GM19238 (cell line): ENCODE measurements around the gene BMP6.
"Not testable (repeated sequence)": the region's sequence is repeated elsewhere in the genome, so short reads cannot be mapped to it uniquely, and the experiment has no call there.

Source experiments
- DNase-seq: peaks from one replicate; pipeline ENCODE4 v3.0.0; 2011; ENCODE audit warnings: low spot score; ENCODE audit not compliant: insufficient read length

The BMP6 gene

GRCh38 chr6:7787137-7787608, 61.3 kb downstream of the BMP6 start:
- no peak for DNase-seq

- no peak for DNase-seq
Observed at GRCh38 chr6:7787731-7788130, 61.8 kb downstream of the BMP6 start.

- no peak for DNase-seq
Observed at GRCh38 chr6:7794509-7794908, 68.6 kb downstream of the BMP6 start.

- DNase-seq = no peak
Observed at GRCh38 chr6:7797386-7797785, 71.5 kb downstream of the BMP6 start.

- no peak for DNase-seq
Observed at GRCh38 chr6:7798751-7799150, 72.9 kb downstream of the BMP6 start.

GRCh38 chr6:7802662-7803061, 76.8 kb downstream of the BMP6 start:
- DNase-seq = no peak

GRCh38 chr6:7803214-7803613, 77.3 kb downstream of the BMP6 start:
- DNase-seq = no peak

- no peak for DNase-seq
Observed at GRCh38 chr6:7805078-7805849, 79.4 kb downstream of the BMP6 start.

GRCh38 chr6:7805850-7806214, 79.9 kb downstream of the BMP6 start:
- DNase-seq = no peak

GRCh38 chr6:7806711-7807110, 80.8 kb downstream of the BMP6 start:
- DNase-seq = no peak

GRCh38 chr6:7809346-7809745, 83.4 kb downstream of the BMP6 start:
- DNase-seq = no peak

- no peak for DNase-seq
Observed at GRCh38 chr6:7811441-7811840, 85.5 kb downstream of the BMP6 start.

GRCh38 chr6:7812623-7813022, 86.7 kb downstream of the BMP6 start:
- DNase-seq = no peak

- DNase-seq = no peak
Observed at GRCh38 chr6:7813193-7813592, 87.3 kb downstream of the BMP6 start.

GRCh38 chr6:7813704-7814103, 87.8 kb downstream of the BMP6 start:
- no peak for DNase-seq

GRCh38 chr6:7815716-7816115, 89.8 kb downstream of the BMP6 start:
- DNase-seq = no peak

- not testable (repeated sequence) for DNase-seq
Observed at GRCh38 chr6:7817184-7817583, 91.3 kb downstream of the BMP6 start.

GRCh38 chr6:7818257-7819214, 92.6 kb downstream of the BMP6 start:
- no peak for DNase-seq

GRCh38 chr6:7819431-7820015, 93.6 kb downstream of the BMP6 start:
- DNase-seq = no peak

GRCh38 chr6:7820288-7820835, 94.5 kb downstream of the BMP6 start:
- no peak for DNase-seq

GRCh38 chr6:7821426-7821825, 95.5 kb downstream of the BMP6 start:
- DNase-seq = no peak

GRCh38 chr6:7823552-7823951, 97.7 kb downstream of the BMP6 start:
- no peak for DNase-seq
